Mucosa of gallbladder (tissue), 1 donor: ENCODE results near the gene RAD21L1. TPM values are rescaled to one million over a fixed set of nuclear protein-coding genes. Genes with fewer than 3 reads are reported as not detected.

Experiments used
- DNase-seq: peaks from one replicate; pipeline ENCODE4 v3.0.0-alpha.2; 2020; ENCODE audit warnings: low spot score
- total RNA-seq: library from RNA; stranded (reverse); gene quantifications from one replicate; pipeline ENCODE4 v1.2.1, GENCODE V29; 2021
- donor health status: DM: no; HTN: no; CAD: no.

The RAD21L1 gene
- total RNA-seq, 1 donor from 2014 or later = not detected

DNA sequence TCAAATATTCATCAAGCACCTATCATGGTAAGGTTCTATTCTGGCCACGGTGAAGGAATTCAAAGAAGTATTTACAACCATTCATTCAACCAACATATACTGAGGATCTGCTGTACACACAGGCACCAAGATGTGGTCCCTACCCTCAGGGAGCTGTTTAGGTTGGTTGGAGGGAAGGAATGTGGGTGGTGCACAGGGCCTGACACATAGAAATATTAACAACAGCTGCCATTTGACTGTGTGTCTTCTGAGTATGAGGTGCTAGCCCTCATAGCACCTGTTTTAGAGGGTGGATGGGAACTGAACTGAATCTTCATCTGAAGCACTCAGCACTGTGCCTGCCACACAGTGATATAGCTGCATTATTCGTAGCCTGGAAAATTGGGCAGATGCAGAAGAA is 47.5 kb downstream of the RAD21L1 start:
- no peak for DNase-seq

DNA sequence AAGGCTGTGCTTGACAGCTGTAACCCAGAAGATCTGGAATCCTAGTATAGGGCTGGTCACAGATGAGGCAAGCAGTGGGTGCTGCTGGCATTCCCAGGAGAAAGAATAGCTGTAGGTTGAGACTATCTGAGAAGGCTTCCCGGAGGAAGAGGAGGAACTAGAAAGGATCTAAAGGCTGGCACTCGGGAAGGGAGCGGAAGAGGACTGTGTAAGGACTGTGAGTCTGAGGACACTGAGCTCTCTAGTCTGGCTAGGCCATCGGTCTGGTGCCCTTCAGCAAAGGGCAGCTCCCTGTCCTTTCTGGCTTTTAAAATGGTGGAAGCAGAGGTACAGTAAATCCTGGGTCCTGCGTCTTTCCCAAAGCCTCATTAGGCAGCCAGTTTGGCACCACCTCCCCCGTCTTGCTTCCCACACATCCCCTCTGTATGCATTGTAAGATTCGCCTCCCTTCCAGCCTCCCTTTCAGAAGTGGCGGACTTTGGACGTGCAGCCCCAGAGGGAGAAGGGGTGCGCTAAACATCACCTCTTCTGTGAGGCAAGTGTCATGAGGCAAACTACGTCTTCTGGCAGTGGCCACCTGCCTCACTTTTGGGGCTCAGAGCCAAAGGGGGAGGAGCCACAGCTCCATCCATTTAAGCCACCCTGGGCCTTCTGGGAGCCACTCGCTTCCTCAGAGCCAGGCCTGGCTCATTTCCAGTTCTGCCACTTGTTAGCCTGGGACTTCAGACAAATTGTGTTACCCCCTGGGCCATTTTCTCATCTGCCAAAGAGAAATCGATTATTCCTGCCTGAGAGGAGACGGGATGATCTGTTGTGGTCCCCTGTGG is 48.9 kb downstream of the RAD21L1 start:
- DNase-seq = peak; percentile 38

DNA sequence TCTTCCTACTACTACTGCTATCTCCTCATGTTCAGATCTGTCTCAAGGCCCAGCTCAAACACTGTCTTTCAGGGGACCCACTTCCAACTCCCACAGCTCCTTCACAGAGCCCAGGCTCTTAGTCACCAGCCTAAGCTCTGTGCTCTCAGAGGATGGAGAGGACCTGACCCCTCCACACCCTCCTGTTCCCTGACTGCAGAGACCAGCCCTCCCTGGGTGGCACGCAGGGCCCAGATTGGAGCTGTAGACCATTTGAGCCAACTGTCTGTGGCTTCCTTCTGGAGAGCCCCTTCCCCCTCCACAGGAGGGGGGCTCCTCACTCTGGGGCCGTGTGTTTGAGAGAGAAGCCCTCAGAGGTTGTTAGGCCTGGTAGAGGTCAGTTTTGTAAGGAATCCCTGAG is 50.1 kb downstream of the RAD21L1 start:
- DNase-seq = no peak

DNA sequence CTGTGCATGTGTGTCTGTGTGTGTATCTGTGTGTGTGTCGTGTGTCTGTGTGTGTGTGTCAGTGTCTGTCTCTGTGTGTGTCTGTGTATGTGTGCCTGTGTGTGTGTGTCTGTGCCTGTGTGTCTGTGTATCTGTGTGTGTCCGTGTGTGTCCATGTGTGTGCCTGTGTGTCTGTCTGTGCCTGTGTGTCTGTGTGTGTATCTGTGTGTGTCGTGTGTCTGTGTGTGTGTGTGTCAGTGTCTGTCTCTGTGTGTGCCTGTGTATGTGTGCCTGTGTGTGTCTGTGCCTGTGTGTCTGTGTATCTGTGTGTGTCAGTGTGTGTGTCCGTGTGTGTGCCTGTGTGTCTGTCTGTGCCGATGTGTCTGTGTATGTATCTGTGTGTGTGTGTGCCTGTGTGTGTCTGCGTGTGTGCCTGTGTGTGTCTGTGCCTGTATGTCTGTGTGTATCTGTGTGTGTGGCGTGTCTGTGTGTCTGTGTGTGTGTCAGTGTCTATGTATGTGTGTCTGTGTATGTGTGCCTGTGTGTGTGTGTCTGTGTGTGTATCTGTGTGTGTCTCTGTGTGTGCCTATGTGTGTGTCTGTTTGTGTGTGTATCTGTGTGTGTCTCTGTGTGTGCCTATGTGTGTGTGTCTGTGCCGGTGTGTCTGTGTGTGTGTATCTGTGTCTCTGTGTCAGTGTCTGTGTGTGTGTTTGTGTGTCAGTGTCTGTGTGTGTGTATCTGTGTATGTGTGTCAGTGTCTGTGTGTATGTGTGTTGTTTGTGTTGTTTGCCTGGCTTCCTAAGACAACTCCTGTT is 51.9 kb downstream of the RAD21L1 start:
- peak; percentile 3 for DNase-seq

GRCh38 chr20:1278993-1279392 is 53.1 kb downstream of the RAD21L1 start:
- DNase-seq = no peak

GRCh38 chr20:1280195-1281102 is 54.6 kb downstream of the RAD21L1 start:
- no peak for DNase-seq

DNA sequence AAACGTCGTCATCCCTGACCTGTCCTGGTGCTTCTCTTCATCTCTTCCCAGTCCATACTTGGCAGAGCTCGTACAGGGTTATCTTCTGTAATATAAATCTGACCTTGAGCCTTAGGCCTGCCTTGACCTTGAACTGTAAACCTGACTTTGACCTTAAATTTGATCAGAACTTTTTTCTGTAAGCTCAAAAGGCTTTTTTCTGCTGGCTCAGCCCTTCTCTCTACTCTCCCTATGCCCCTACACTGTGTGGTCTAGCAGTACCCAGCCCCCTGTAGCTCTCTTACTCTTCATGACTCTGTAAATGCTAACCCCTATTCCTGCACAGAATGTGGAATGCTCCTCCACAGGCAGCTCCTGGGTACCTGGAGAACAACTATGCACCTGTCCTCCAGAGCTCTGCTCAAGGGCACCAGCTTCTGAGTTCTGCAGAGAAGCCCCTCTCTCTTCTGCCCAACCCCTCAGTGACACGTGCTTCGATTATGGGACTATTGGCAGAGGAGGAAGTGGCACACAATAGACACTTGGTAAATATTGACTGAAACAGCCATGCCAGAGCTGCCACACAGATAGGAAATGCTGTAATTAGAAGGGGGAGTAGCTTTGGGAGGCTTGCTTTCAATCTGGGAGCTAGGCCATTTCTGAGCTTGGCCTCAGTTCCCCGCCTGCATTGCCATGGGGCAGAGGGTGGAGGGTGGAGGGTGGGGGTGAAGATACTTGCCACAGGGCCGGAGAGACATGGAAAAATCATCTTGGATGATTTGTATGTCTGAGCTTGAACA is 55.6 kb downstream of the RAD21L1 start:
- no peak for DNase-seq

DNA sequence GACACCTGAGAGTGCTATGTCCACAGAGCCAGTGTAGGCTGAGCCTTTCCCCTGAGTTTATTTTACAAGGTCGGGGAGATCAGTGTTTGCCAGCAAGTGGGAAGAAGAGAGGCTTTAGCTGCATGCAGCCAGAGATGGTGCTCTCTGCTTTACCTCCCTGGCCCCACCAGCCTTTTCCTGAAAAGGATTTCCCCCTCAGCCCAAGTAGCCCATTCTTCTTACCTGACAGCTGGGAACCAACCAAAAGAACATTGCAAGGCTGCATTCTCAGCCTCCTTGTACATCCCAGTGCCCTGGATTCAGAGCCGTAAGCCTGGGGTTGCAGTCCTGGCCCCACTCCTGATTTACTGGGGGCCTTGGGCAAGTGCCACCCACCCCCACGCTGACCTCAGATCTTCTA is 57.1 kb downstream of the RAD21L1 start:
- DNase-seq = no peak

- DNase-seq = no peak
Observed at GRCh38 chr20:1283522-1284510, 58.0 kb downstream of the RAD21L1 start.

DNA sequence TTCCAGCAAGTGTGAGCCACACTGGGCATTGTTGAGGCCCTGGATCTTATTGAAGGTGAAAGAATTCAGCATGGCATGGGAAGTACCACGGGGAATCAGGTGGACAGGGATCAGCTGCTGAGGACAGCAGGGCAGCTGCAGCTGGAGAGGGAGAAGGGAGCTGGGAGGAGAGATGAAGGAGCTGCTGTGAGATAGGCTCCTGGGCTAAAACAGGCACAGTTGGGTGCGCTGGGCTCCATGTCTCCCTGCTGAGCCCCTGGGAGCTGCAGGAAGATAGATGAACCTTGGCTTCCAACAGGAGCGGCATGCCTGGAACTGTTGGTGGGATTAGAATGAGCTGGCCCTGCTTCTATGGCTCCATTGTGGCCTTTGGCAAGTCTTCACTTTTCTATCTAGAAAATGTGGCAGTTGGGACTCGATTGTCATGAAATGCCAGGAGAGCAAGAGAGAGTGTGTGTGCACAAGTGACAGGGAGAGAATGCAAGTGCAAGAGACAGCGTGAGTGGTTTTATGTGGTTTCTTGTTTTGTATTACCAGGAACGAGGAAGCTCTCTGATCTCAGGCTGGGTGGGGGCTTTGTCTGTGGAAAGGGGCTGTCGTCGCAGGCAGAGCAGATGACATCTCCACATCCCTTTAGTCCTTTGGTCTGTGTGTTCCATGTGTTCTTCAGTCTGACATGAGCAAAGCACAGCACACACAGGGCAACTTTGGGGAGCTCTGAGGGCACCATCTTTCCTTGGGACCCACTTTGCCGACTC is 60.6 kb downstream of the RAD21L1 start:
- no peak for DNase-seq

GRCh38 chr20:1287306-1287705 is 61.5 kb downstream of the RAD21L1 start:
- DNase-seq = no peak

DNA sequence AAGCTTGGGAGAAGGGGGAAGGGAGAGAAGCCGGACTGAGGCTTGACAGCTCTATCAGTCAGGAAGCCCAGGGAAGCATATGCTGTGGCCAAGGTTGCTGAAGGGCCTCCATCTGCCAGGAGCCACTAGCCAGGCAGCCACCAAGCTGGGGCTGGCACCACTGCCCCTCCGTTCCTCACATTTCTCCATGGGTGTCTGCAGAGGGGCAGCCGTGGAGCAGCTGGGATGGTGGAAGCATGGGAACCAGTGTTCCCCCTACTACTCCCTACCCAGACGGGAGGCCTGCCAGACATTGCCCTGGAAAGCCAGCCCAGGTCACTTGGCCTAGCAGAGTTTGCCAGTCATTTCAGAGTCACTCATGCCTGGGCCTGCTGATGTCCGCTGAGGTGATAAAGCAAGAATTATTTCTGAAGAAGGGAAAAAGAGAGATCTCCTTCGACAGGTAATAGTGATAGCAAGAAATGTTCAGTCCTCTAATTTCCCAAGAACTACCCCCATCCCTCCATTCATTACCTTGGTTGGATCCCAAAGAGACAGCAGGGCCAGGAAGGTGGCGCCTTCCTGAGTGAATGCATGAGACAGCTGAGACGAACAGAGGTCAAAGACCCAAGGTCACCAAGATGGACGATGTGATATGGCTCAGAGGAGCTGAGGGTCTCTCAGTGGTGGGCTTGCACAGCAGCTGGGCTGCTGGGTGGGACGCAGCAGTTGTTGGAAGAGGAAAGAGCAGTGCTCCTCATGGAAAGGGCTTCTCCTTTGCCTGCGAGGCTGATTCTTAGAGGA is 62.1 kb downstream of the RAD21L1 start:
- no peak for DNase-seq

- DNase-seq = no peak
Observed at GRCh38 chr20:1291191-1291741, 65.4 kb downstream of the RAD21L1 start.

DNA sequence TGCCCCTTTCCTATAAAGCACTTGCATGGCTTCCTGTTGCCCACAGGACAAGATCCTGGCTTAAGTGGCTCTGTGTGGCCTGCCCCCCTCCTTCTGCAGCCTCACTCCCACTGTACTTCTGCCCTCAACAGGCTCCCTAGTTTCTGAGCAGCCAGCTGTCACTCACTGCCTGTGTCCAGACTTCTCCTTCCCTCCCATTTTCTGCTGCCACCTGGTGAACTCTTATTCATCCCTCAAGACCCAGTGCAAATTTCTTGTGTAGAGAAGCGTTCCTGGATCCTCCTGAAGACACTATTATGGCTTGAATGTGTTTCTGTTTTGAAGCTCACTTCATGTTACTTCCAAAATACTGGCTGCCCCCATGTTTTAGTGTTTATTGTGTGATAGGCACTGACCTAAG is 66.8 kb downstream of the RAD21L1 start:
- no peak for DNase-seq

DNA sequence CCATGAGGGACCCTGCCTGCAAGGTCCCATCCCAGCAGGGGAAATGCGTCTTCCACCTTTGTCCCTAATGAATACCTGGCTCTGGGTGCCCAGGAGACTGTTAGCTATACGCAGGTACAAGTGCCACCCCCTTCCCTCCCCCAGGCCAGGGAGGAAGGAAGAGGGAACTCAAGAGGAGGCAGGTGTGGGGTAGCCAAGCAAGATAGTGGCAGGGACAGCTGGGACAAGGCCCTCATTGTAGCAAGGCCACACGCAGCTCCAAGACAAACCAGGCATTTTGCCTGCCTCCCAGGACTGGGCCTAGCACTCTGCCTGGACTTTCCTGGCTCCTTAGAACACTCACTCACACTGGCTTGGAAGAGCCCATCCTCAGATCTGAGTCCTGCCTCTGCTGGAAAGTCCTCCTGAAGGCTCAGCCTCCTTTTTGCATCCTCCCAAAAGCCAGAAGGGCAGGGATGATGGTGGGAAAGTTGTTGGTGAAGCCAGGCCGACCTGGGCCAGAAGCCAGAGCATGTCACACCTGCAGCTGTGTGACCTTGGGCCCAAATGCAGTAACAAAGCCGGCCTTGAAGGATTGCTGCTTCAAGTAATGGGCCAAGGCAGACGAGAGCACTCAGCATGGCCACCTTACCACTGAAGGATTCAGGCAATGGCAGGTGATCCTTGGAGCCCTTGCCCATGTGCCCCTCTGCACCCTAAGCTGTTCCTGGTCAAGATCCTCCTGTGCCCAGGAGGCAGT is 68.0 kb downstream of the RAD21L1 start:
- DNase-seq = no peak

DNA sequence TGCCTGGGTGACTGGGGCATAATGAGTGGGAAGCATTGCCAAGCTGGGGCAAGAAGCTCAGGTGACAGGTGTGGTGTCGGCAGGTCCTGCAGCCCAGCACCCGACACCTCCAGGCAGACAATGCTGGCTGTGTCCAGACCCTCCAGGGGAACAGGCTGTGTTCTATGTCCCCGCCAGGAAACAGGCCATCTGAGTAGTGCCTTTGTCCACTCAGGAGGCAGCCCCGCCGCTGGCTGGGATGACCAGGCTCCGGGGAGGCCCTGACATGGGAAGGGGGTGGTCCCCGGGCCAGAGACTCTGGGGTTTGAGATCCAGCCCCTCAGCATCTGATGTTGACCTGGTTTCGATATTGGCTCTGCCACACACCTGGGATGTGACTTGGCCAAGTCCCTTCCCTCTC is 68.7 kb downstream of the RAD21L1 start:
- no peak for DNase-seq

DNA sequence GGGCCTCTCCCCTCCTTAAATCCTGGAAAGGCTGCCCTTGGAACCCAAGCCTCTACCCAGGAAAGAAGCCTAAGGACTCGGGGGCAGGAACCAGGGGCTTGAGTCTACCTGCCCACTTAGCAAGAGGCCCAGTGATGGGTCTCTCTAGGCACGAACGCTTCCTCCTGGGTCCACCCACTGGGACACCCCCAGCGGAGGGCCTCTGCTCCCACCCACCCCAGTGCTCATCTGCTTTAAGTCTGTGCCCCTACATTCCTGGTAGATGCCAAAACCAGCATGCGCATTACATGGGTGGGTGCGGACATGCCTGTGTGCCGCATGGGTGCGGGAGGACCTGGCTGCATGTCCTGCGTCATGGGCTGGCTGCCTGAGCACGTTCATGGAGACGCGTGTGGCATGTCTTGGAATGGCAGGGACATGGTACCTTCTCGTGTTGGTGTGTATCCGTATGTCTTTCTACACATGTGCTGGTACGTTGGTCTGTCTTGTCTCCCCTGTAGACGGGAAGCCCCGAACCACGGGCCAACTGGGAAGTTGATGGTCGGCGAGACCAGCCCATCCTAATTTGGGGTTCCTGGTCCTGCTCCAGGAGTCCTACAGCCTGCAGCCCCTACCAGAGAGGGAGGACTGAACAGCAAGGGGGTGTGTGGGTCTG is 69.6 kb downstream of the RAD21L1 start:
- no peak for DNase-seq
